HG03520 (cell line): ENCODE results near the gene FAM3D.
"Not testable (repeated sequence)": the region's sequence is repeated elsewhere in the genome, so short reads cannot be mapped to it uniquely, and the experiment has no call there.

Experiments
- ATAC-seq: cut with Tn5 transposase; IDR thresholded peaks from one replicate; pipeline ENCODE4 v1.9.1; 2021; ENCODE audit warnings: mild to moderate bottlenecking, moderate library complexity; ENCODE audit not compliant: unreplicated experiment

The FAM3D gene

GRCh38 chr3:58666683-58667082 lies at the start of gene FAM3D:
TSS of gene FAM3D (minus strand) at chr3:58666774. CDS start at chr3:58655563, 11,211 bp downstream.
- no peak for ATAC-seq

- ATAC-seq, result no peak
These were observed 47.3 kb upstream of the FAM3D start for GRCh38 chr3:58713715-58714401.

GRCh38 chr3:58711871-58712270 lies 45.3 kb upstream of the FAM3D start:
- no peak for ATAC-seq

GRCh38 chr3:58708983-58709382 lies 42.4 kb upstream of the FAM3D start:
- not testable (repeated sequence) for ATAC-seq

GRCh38 chr3:58708116-58708791 lies 41.7 kb upstream of the FAM3D start:
- ATAC-seq, result no peak

GRCh38 chr3:58707390-58707930 lies 40.9 kb upstream of the FAM3D start:
- ATAC-seq, result no peak

- ATAC-seq, result no peak
These were observed 40.0 kb upstream of the FAM3D start for GRCh38 chr3:58706395-58707167.

GRCh38 chr3:58704745-58705144 lies 38.2 kb upstream of the FAM3D start:
- peak; percentile 68 for ATAC-seq

- ATAC-seq, result not testable (repeated sequence)
These were observed 37.7 kb upstream of the FAM3D start for GRCh38 chr3:58704304-58704703.

GRCh38 chr3:58698246-58698645 lies 31.7 kb upstream of the FAM3D start:
- ATAC-seq, result no peak

- peak; percentile 54 for ATAC-seq
These were observed 31.0 kb upstream of the FAM3D start for GRCh38 chr3:58697561-58697960.

GRCh38 chr3:58696813-58697212 lies 30.2 kb upstream of the FAM3D start:
- not testable (repeated sequence) for ATAC-seq

GRCh38 chr3:58696093-58696492 lies 29.5 kb upstream of the FAM3D start:
- no peak for ATAC-seq

GRCh38 chr3:58695284-58695683 lies 28.7 kb upstream of the FAM3D start:
- ATAC-seq, result not testable (repeated sequence)

- ATAC-seq, result peak; percentile 64
These were observed 27.6 kb upstream of the FAM3D start for GRCh38 chr3:58693940-58694850.

- no peak for ATAC-seq
These were observed 25.9 kb upstream of the FAM3D start for GRCh38 chr3:58692484-58692883.

- ATAC-seq, result no peak
These were observed 25.4 kb upstream of the FAM3D start for GRCh38 chr3:58691997-58692396.

GRCh38 chr3:58690490-58690889 lies 23.9 kb upstream of the FAM3D start:
- no peak for ATAC-seq

GRCh38 chr3:58688574-58688973 lies 22.0 kb upstream of the FAM3D start:
- ATAC-seq, result no peak

- no peak for ATAC-seq
These were observed 20.3 kb upstream of the FAM3D start for GRCh38 chr3:58686847-58687246.
